Fibroblast of pulmonary artery (primary cell): ENCODE measurements around the gene AJUBA.
"Not testable (repeated sequence)": the region's sequence is repeated elsewhere in the genome, so short reads cannot be mapped to it uniquely, and the experiment has no call there.

Experiments
- DNase-seq: peaks from one replicate; pipeline ENCODE4 v3.0.0-alpha.2; 2010; ENCODE audit warnings: low read depth
- H3K4me3 ChIP-seq: replicated peaks from 2 replicates; pipeline ENCODE4 v1.5.1; 2011; ENCODE audit warnings: low read depth, mild to moderate bottlenecking, control low read depth, low read length, moderate library complexity
- CTCF ChIP-seq: IDR thresholded peaks from 2 replicates; pipeline ENCODE4 v1.5.1; 2011; ENCODE audit warnings: mild to moderate bottlenecking, control low read depth, low read length, inconsistent platforms; ENCODE audit errors: missing control alignments

The AJUBA gene

GRCh38 chr14:23006188-23006534 is 23.8 kb upstream of the AJUBA start:
- DNase-seq = no peak
- TF ChIP-seq CTCF = no peak
- H3K4me3 ChIP-seq = peak overlapping the region; percentile 78

GRCh38 chr14:23005451-23006187 is 23.3 kb upstream of the AJUBA start:
- no peak for DNase-seq
- no peak for TF ChIP-seq CTCF
- H3K4me3 ChIP-seq = no peak overlapping the region

- not testable (repeated sequence) for H3K4me3 ChIP-seq, DNase-seq
Observed at GRCh38 chr14:23004274-23004673, 21.9 kb upstream of the AJUBA start.

GRCh38 chr14:23002592-23002991 is 20.2 kb upstream of the AJUBA start:
- no peak for TF ChIP-seq CTCF
- H3K4me3 ChIP-seq = no peak overlapping the region
- no peak for DNase-seq

GRCh38 chr14:23000860-23001259 is 18.5 kb upstream of the AJUBA start:
- no peak for DNase-seq
- no peak overlapping the region for H3K4me3 ChIP-seq
- TF ChIP-seq CTCF = no peak

GRCh38 chr14:22998329-22999012 is 16.1 kb upstream of the AJUBA start:
- no peak for TF ChIP-seq CTCF
- no peak for DNase-seq
- H3K4me3 ChIP-seq = no peak overlapping the region

- DNase-seq = no peak
Observed at GRCh38 chr14:22997676-22998323, 15.4 kb upstream of the AJUBA start.

More at GRCh38 chr14:22997676-22998323, 15.4 kb upstream of the AJUBA start:
- no peak overlapping the region for H3K4me3 ChIP-seq
- no peak for TF ChIP-seq CTCF
